ENCODE data around the gene STK32A.

DNA sequence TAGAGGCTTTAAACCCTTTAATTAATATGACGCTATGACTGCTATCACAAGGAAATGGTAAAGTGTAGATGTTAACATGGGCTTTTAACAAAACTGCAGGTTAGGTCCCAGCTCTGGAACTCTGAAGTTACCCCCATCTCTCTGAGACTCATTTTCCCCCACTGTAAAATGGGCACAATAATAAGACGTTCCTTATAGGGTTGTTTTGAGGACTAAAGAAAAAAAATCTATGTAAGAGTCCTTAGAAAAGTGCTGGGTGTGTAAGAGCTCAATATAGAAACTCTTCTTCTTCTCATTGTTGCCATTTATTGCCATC, 45.8 kb upstream of the STK32A start:
- TF ChIP-seq, protein P1, sequence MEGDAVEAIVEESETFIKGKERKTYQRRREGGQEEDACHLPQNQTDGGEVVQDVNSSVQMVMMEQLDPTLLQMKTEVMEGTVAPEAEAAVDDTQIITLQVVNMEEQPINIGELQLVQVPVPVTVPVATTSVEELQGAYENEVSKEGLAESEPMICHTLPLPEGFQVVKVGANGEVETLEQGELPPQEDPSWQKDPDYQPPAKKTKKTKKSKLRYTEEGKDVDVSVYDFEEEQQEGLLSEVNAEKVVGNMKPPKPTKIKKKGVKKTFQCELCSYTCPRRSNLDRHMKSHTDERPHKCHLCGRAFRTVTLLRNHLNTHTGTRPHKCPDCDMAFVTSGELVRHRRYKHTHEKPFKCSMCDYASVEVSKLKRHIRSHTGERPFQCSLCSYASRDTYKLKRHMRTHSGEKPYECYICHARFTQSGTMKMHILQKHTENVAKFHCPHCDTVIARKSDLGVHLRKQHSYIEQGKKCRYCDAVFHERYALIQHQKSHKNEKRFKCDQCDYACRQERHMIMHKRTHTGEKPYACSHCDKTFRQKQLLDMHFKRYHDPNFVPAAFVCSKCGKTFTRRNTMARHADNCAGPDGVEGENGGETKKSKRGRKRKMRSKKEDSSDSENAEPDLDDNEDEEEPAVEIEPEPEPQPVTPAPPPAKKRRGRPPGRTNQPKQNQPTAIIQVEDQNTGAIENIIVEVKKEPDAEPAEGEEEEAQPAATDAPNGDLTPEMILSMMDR (IDR thresholded peaks at IDR 0.05), result no peak
- TF ChIP-seq CHD4 (IDR thresholded peaks at IDR 0.05; ENCODE audit: borderline replicate concordance), result no peak
- no peak for TF ChIP-seq HOXB13 (CRISPR knock-in tag; IDR thresholded peaks at IDR 0.05; ENCODE audit: low read depth)
- TF ChIP-seq, protein P2, sequence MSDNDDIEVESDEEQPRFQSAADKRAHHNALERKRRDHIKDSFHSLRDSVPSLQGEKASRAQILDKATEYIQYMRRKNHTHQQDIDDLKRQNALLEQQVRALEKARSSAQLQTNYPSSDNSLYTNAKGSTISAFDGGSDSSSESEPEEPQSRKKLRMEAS (IDR thresholded peaks at IDR 0.05), result no peak
- TF ChIP-seq EHMT2 (IDR thresholded peaks at IDR 0.05; ENCODE audit: low read depth), result no peak
- TF ChIP-seq SMC3 (IDR thresholded peaks at IDR 0.05), result no peak

Data from A549 (cell line).